ENCODE data around the gene ARID1B. TPM values are rescaled to one million over a fixed set of nuclear protein-coding genes. Genes with fewer than 3 reads are reported as not detected.

ARID1B gene
- total RNA-seq, 1 donor from 2014 or later: 75.4 TPM

DNA sequence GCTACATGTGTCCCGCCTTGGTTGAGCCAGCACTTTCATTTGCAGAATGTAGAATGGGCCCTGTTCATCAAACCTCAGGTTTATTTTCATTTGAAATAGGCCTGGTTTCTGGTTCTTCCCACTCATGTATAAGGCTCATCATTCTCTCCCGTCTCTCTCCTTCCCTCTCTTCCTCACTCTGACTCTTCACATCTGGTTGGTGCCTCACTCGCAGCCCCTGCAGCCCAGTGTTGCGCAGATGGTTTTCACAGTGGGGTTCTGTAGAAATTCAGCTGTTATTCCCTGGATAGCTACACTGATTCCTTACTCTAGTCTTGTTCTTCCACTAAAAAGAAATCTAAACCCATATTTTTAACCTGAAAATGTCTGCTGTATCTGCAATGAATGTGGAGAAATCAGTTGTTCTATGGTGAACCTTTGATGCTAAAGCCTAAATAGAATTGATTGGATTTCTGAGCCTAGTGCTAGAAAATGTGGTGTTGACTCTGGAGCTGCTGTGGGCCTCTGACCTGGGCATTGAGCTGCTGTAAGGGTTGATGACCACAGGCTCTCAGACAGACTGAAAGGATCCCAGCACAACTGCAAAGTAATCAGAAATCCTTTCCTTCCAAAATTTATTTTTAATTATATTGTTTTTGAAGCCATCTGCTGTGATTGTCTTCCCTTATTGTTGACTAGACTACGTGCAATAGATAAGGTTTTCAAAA is 395.8 kb downstream of the ARID1B start:
- H3K9me3 Mint-ChIP-seq (ENCODE audit: unreplicated experiment): no peaks in the 10 kb centered on the region
- Histone ChIP-seq H3K27ac (ENCODE audit: low read depth, low read length) (no peak overlapping the region), H3K79me2 (ENCODE audit: insufficient read depth, low read length) (no peaks in the 10 kb centered on the region), H3K36me3 (ENCODE audit: insufficient read depth, low read length) (peaks cover 7% of the 10 kb centered on the region), H3K4me2 (ENCODE audit: low read length) (no peak overlapping the region), H4K20me1 (ENCODE audit: insufficient read depth, low read length) (no peaks in the 10 kb centered on the region), H3K9me3 (ENCODE audit: insufficient read depth, low read depth, low read length) (no peaks in the 10 kb centered on the region), H3K9ac (ENCODE audit: low read length) (no peak overlapping the region), H3K4me3 (ENCODE audit: insufficient read depth, low read depth, low read length) (no peak overlapping the region), H2AFZ (ENCODE audit: low read depth, low read length) (no peak overlapping the region), H3K27me3 (ENCODE audit: insufficient read depth, low read length) (no peaks in the 10 kb centered on the region), H3K4me1 (ENCODE audit: insufficient read depth, low read length) (no peaks in the 10 kb centered on the region)
- H3K27ac Mint-ChIP-seq (ENCODE audit: unreplicated experiment): no peak overlapping the region
- H3K4me1 Mint-ChIP-seq (ENCODE audit: low read depth, unreplicated experiment): peaks cover 8% of the 10 kb centered on the region
- no peak for TF ChIP-seq EZH2 (IDR thresholded peaks at IDR 0.05; ENCODE audit: insufficient read depth, low read length)
- peaks cover 7% of the 10 kb centered on the region for H3K36me3 Mint-ChIP-seq (ENCODE audit: low read depth, unreplicated experiment)
- DNase-seq (ENCODE audit: low read depth) (no peak), FAIRE-seq (no peak)
- no peaks in the 10 kb centered on the region for H3K27me3 Mint-ChIP-seq (ENCODE audit: low read depth, unreplicated experiment)
- no peak overlapping the region for H3K4me3 Mint-ChIP-seq (ENCODE audit: unreplicated experiment)

DNA sequence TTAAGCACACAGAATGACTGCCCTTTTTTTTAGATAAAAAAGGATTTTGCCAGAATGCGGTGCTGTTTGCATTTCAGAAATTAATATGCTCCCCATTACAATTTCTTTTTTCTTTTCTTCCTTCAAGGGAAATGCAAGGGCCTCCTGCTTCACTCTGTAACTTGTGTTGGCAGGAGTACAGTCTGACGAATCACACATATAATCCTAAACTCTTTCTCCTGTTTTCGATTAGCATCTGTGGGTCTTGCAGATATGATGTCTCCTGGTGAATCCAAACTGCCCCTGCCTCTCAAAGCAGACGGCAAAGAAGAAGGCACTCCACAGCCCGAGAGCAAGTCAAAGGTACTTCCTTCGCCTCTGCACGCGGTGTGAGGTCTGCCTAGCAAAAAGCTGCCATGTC is 396.6 kb downstream of the ARID1B start:
- Histone ChIP-seq H3K4me1 (ENCODE audit: insufficient read depth, low read length) (no peaks in the 10 kb centered on the region), H3K36me3 (ENCODE audit: insufficient read depth, low read length) (peaks cover 5% of the 10 kb centered on the region), H3K79me2 (ENCODE audit: insufficient read depth, low read length) (no peaks in the 10 kb centered on the region), H4K20me1 (ENCODE audit: insufficient read depth, low read length) (no peaks in the 10 kb centered on the region), H3K27ac (ENCODE audit: low read depth, low read length) (no peak overlapping the region), H3K4me3 (ENCODE audit: insufficient read depth, low read depth, low read length) (no peak overlapping the region), H3K27me3 (ENCODE audit: insufficient read depth, low read length) (no peaks in the 10 kb centered on the region), H3K4me2 (ENCODE audit: low read length) (no peak overlapping the region), H3K9ac (ENCODE audit: low read length) (no peak overlapping the region), H2AFZ (ENCODE audit: low read depth, low read length) (no peak overlapping the region), H3K9me3 (ENCODE audit: insufficient read depth, low read depth, low read length) (no peaks in the 10 kb centered on the region)
- FAIRE-seq: no peak
- Mint-ChIP-seq H3K36me3 (ENCODE audit: low read depth, unreplicated experiment) (peaks cover 4% of the 10 kb centered on the region), H3K4me1 (ENCODE audit: low read depth, unreplicated experiment) (peaks cover 8% of the 10 kb centered on the region), H3K27me3 (ENCODE audit: low read depth, unreplicated experiment) (no peaks in the 10 kb centered on the region), H3K27ac (ENCODE audit: unreplicated experiment) (no peak overlapping the region), H3K4me3 (ENCODE audit: unreplicated experiment) (no peak overlapping the region), H3K9me3 (ENCODE audit: unreplicated experiment) (no peaks in the 10 kb centered on the region)
- TF ChIP-seq, protein P1, sequence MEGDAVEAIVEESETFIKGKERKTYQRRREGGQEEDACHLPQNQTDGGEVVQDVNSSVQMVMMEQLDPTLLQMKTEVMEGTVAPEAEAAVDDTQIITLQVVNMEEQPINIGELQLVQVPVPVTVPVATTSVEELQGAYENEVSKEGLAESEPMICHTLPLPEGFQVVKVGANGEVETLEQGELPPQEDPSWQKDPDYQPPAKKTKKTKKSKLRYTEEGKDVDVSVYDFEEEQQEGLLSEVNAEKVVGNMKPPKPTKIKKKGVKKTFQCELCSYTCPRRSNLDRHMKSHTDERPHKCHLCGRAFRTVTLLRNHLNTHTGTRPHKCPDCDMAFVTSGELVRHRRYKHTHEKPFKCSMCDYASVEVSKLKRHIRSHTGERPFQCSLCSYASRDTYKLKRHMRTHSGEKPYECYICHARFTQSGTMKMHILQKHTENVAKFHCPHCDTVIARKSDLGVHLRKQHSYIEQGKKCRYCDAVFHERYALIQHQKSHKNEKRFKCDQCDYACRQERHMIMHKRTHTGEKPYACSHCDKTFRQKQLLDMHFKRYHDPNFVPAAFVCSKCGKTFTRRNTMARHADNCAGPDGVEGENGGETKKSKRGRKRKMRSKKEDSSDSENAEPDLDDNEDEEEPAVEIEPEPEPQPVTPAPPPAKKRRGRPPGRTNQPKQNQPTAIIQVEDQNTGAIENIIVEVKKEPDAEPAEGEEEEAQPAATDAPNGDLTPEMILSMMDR (IDR thresholded peaks at IDR 0.05; ENCODE audit: insufficient read depth, low read depth, low read length): no peak
- no peak for TF ChIP-seq EZH2 (IDR thresholded peaks at IDR 0.05; ENCODE audit: insufficient read depth, low read length)
- no peak for DNase-seq (ENCODE audit: low read depth)

DNA sequence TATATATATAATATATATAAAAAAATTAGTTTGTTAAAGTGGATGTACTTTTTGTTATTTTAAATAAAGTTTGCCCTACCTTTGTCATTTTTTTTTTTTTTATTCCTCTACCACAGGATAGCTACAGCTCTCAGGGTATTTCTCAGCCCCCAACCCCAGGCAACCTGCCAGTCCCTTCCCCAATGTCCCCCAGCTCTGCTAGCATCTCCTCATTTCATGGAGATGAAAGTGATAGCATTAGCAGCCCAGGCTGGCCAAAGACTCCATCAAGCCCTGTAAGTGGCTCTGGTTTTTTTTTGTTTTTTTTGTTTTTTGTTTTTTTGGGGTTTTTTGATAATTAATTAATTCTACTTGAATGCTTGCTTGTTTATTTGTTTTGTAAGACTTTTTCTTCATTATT is 397.6 kb downstream of the ARID1B start:
- H3K9me3 ChIP-seq (ENCODE audit: insufficient read depth, low read depth, low read length): no peaks in the 10 kb centered on the region
- DNase-seq (ENCODE audit: low read depth): no peak
- no peaks in the 10 kb centered on the region for H3K27me3 Mint-ChIP-seq (ENCODE audit: low read depth, unreplicated experiment)
- H3K36me3 ChIP-seq (ENCODE audit: insufficient read depth, low read length): peaks cover 5% of the 10 kb centered on the region
- no peak for FAIRE-seq
- no peaks in the 10 kb centered on the region for H3K79me2 ChIP-seq (ENCODE audit: insufficient read depth, low read length)
- no peaks in the 10 kb centered on the region for H3K4me1 ChIP-seq (ENCODE audit: insufficient read depth, low read length)
- no peak overlapping the region for H3K4me2 ChIP-seq (ENCODE audit: low read length)
- no peaks in the 10 kb centered on the region for H3K27me3 ChIP-seq (ENCODE audit: insufficient read depth, low read length)
- no peak overlapping the region for H3K9ac ChIP-seq (ENCODE audit: low read length)
- H3K4me3 ChIP-seq (ENCODE audit: insufficient read depth, low read depth, low read length): no peak overlapping the region
- no peak overlapping the region for H3K4me3 Mint-ChIP-seq (ENCODE audit: unreplicated experiment)
- no peak overlapping the region for H3K27ac Mint-ChIP-seq (ENCODE audit: unreplicated experiment)
- no peaks in the 10 kb centered on the region for H4K20me1 ChIP-seq (ENCODE audit: insufficient read depth, low read length)
- H2AFZ ChIP-seq (ENCODE audit: low read depth, low read length): no peak overlapping the region
- peaks cover 4% of the 10 kb centered on the region for H3K36me3 Mint-ChIP-seq (ENCODE audit: low read depth, unreplicated experiment)
- no peak for TF ChIP-seq EZH2 (IDR thresholded peaks at IDR 0.05; ENCODE audit: insufficient read depth, low read length)
- TF ChIP-seq, protein P1 (IDR thresholded peaks at IDR 0.05; ENCODE audit: insufficient read depth, low read depth, low read length): no peak
- no peaks in the 10 kb centered on the region for H3K9me3 Mint-ChIP-seq (ENCODE audit: unreplicated experiment)
- H3K27ac ChIP-seq (ENCODE audit: low read depth, low read length): no peak overlapping the region
- peaks cover under 1% of the 10 kb centered on the region for H3K4me1 Mint-ChIP-seq (ENCODE audit: low read depth, unreplicated experiment)

Data from astrocyte (in vitro differentiated cells and primary cell).